GM21381 (cell line): ENCODE measurements around the gene CACNA1A.
"Not testable (repeated sequence)": the region's sequence is repeated elsewhere in the genome, so short reads cannot be mapped to it uniquely, and the experiment has no call there.

Experiments
- ATAC-seq: cut with Tn5 transposase; IDR thresholded peaks from one replicate; pipeline ENCODE4 v1.9.1; 2021; ENCODE audit warnings: mild to moderate bottlenecking, moderate library complexity; ENCODE audit not compliant: unreplicated experiment

Gene CACNA1A

GRCh38 chr19:13282486-13283065 is 223.7 kb downstream of the CACNA1A start:
- no peak for ATAC-seq

DNA sequence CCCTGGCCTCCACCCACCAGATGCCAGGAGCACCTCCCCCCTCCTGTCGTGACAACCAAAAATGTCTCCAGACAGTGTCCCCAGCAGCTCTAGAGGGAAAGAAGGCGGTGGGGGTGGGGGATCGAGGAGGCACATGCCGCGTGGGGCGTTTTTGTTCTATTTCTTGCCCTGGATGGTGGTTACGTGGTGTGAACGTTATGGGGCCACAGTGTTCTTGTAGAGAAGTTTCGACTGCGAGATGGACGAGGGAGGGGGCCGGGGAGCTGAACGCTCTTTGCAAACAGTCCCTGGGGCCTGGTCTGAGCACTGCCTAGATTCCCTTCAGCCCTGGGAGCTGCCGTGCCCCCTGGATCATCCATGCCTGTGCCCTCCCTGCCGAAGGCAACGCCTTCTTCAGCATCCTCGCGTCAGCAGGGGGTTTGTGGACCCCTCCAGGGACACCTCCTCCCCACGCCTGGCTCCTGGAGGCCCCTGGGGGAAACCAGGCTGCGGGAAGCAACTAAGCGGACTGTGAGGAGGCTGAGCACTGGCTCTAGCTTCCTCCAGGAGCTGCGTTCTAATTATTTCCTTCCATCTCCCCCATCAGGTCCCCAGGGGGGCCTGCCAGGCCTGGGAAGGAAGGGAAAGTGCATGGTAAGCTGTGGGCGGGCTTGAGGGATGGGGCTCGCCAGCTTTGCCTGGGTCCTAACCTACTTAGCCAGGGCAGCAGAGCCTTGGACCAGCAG is 224.6 kb downstream of the CACNA1A start:
- ATAC-seq, result no peak

GRCh38 chr19:13277104-13277809 is 229.0 kb downstream of the CACNA1A start:
- ATAC-seq, result peak; percentile 61

DNA sequence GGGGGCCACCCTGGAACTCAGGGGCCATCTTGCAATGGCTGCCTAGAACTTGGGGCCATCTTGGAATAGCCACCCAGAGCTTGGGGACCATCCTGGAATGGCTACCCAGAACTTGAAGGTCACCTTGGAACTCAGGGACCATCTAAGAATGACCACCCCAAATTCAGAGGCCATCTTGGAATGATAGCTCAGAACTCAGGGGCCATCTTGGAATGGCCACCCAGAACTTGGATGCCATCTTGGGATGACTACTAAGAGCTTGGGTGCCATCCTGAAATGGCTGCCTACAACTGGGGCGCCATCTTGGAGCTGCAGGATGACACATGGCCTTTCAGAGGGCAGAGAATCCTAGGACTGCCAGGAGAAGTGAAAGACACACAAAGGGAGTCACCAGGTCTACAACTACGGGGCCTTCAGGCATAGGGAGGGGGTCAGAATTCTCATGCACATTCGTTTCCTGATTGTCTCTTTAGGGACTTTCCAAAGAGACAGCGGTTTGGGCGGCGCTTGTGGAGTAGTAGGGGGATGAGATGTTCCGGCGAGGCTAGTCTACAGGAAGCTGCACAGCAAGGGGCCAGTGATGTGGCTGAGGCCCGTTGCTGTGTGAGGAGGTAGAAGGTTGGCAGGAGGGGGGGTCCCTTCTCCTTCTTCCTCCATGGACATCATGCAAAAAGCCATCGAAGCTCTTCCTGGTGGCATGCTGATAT is 231.1 kb downstream of the CACNA1A start:
- no peak for ATAC-seq

DNA sequence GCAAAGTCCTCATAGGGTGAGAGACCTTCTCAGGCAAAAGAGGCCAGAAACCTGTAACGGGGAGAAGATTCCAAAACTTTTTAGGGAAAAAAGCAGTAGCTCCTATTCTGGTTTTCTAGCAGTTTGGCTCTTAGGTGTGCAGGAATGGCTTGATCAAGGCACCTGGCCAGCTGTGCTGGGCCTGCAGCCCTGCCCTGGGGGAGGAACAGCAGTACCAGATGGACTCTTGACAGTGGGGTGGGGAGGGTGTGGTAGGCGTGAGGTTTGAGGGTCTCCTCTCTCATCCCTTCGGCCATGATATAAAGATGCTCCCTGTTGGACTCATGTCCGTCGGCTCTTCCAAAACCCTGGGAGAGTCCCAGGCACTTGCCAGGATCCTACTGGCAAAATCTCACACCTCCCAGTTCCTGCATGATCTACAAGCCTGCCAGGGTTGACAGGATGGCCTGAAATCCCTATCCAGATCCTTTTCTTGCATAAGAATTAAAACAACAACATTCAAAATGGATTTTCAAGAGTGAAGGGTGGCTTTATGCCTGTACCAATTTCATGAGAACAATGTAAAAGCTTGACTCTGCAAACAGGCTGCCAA is 235.7 kb downstream of the CACNA1A start:
- ATAC-seq, result no peak

DNA sequence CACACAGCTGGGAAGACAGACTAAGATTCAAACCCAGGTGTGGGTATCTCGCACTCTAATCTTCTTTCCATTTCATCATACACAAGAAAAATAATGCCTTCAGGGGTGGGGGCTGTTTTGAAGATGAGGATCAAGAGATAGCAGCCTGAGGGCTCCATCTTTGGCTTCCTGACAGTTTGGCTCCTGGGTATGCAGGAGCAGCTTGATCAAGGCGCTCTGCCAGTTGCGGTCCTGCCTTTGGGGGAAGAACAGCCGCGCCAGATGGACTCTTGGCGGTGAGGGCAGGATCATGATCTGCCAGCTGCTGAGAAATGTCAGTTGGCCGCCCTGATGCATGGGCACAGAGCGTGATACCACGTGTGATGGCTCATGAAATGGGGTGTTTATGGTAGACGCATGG is 236.9 kb downstream of the CACNA1A start:
- no peak for ATAC-seq

GRCh38 chr19:13267889-13268288 is 238.4 kb downstream of the CACNA1A start:
- ATAC-seq, result no peak

- no peak for ATAC-seq
Measured at GRCh38 chr19:13267131-13267530, 239.1 kb downstream of the CACNA1A start.

DNA sequence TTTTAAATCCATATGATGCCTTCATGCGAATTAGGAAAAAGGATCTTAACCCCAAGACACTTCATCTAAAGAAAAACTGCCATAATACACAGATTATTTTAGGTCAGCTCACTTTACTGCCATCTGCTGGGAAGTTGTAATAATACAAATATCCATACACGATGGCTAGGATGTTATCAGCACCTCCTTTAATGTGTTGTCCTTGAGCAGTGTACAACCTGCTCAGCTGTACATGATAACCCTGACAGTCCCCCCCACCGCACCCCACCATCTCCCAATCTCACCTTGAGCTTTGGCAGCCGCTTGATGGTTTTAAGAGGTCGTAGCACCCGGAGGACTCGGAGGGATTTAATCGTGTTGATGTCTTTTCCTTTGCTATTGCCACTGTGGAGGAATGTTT is 243.8 kb downstream of the CACNA1A start:
- no peak for ATAC-seq

DNA sequence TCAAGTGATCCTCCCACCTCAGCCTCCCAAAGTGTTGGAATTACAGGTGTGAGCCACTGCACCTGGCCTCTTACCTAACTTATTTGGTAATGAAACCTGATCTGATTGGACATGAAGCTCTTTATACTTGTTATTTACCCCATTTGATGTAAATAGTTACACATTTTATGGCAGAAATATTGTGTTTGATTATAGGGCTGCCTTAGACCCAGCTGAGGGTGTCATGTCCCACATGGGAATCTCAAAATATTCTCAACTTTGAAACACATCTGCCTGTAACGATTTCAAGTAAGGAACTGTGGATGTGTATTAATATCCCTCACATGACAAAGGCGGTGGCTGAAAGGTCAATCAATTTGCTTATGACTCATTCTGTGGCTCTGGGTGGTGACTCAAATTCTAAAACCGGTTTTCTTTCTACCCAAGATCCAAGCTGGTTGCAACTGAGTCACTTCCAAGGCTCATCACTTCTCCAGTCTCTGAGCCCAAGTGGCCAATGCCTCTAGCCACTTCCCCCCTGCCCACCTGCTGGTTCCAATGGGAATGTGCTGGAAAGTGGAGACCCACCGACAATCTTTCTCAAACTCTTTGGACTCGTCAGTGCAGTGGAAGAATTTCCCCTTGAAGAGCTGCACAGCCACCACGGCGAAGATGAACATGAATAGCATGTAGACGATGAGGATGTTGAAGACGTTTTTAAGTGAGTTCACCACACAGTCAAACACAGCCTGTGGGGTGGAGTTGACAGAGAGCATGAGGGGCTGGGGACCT is 245.2 kb downstream of the CACNA1A start:
- peak; percentile 71 for ATAC-seq

- ATAC-seq, result no peak
Measured at GRCh38 chr19:13256918-13257317, 249.4 kb downstream of the CACNA1A start.

GRCh38 chr19:13256398-13256797 is 249.9 kb downstream of the CACNA1A start:
- not testable (repeated sequence) for ATAC-seq

- no peak for ATAC-seq
Measured at GRCh38 chr19:13255719-13256059, 250.6 kb downstream of the CACNA1A start.

GRCh38 chr19:13255041-13255718 is 251.1 kb downstream of the CACNA1A start:
- no peak for ATAC-seq

GRCh38 chr19:13252569-13253335 is 253.5 kb downstream of the CACNA1A start:
- ATAC-seq, result no peak

DNA sequence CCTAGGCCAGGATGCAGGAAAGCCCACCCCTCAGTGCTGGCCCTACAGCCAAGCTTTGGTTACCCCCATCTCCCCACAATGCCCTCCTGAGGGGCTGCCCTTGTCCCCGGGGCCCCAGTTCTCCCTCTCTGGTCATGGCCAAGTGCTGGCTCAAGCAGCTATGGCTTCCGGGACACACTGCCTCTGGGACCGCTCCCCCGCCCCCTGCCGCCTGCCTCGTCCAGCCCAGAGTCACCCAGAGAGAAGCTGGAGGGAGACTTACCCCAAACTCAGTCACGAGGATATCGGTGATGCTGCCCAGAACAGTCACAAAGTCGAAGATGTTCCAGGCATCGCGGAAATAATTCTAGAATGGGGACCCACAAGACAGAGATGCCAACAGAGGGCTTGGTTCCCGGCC is 261.4 kb downstream of the CACNA1A start:
- no peak for ATAC-seq

GRCh38 chr19:13241231-13242104 is 264.8 kb downstream of the CACNA1A start:
- no peak for ATAC-seq

GRCh38 chr19:13240312-13241022 is 265.8 kb downstream of the CACNA1A start:
- ATAC-seq, result no peak
